Type B pancreatic cell (in vitro differentiated cells): Measurements from ENCODE around the gene CACNA1D. TPM values are rescaled to one million over a fixed set of nuclear protein-coding genes. Genes with fewer than 3 reads are reported as not detected.
A peak's percentile ranks its signal among the peaks of the same experiment; 100 is the strongest.

Source experiments
- DNase-seq: peaks from one replicate; pipeline ENCODE4 v3.0.0; 2021; ENCODE audit warnings: mixed read lengths; ENCODE audit not compliant: unreplicated experiment; ENCODE audit errors: extremely low spot score
- H3K27ac Mint-ChIP-seq: 2 replicates; pipeline ENCODE4 v1.8.0; 2021; ENCODE audit warnings: mild to moderate bottlenecking, mixed read lengths
- H3K27me3 Mint-ChIP-seq: 2 replicates; pipeline ENCODE4 v1.8.0; 2021; ENCODE audit warnings: mixed read lengths
- H3K36me3 Mint-ChIP-seq: 2 replicates; pipeline ENCODE4 v1.8.0; 2021; ENCODE audit warnings: mixed read lengths
- H3K4me1 Mint-ChIP-seq: one replicate; pipeline ENCODE4 v1.8.0; 2021; ENCODE audit warnings: mixed read lengths; ENCODE audit not compliant: unreplicated experiment
- H3K4me3 Mint-ChIP-seq: 2 replicates; pipeline ENCODE4 v1.8.0; 2021; ENCODE audit warnings: mild to moderate bottlenecking, mixed read lengths
- H3K9me3 Mint-ChIP-seq: 2 replicates; pipeline ENCODE4 v1.8.0; 2021; ENCODE audit warnings: mixed read lengths
- total RNA-seq: library from RNA; stranded (reverse); gene quantifications from 2 replicates; pipeline ENCODE4 v1.2.1, GENCODE V29; 2021; ENCODE audit warnings: low replicate concordance
- TF ChIP-seq, protein P1 (sequence below): fragments of 200-600 bp; sonication (generic); conservative IDR thresholded peaks from 2 replicates; pipeline ENCODE4 v1.5.0; 2021; ENCODE audit warnings: antibody characterized with exemption, mild to moderate bottlenecking

CACNA1D gene
- total RNA-seq, 1 donor from 2014 or later = 17.4 TPM

- H3K9me3 Mint-ChIP-seq = no peaks in the 10 kb centered on the region
- TF ChIP-seq, protein P1, sequence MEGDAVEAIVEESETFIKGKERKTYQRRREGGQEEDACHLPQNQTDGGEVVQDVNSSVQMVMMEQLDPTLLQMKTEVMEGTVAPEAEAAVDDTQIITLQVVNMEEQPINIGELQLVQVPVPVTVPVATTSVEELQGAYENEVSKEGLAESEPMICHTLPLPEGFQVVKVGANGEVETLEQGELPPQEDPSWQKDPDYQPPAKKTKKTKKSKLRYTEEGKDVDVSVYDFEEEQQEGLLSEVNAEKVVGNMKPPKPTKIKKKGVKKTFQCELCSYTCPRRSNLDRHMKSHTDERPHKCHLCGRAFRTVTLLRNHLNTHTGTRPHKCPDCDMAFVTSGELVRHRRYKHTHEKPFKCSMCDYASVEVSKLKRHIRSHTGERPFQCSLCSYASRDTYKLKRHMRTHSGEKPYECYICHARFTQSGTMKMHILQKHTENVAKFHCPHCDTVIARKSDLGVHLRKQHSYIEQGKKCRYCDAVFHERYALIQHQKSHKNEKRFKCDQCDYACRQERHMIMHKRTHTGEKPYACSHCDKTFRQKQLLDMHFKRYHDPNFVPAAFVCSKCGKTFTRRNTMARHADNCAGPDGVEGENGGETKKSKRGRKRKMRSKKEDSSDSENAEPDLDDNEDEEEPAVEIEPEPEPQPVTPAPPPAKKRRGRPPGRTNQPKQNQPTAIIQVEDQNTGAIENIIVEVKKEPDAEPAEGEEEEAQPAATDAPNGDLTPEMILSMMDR = no peak
- H3K27ac Mint-ChIP-seq = no peak overlapping the region
- no peak overlapping the region for H3K4me3 Mint-ChIP-seq
- no peaks in the 10 kb centered on the region for H3K36me3 Mint-ChIP-seq
- peaks cover 13% of the 10 kb centered on the region for H3K4me1 Mint-ChIP-seq
- H3K27me3 Mint-ChIP-seq = peaks cover 13% of the 10 kb centered on the region
- DNase-seq = no peak
These were observed 8.6 kb upstream of the CACNA1D start for GRCh38 chr3:53485675-53486403.

DNA sequence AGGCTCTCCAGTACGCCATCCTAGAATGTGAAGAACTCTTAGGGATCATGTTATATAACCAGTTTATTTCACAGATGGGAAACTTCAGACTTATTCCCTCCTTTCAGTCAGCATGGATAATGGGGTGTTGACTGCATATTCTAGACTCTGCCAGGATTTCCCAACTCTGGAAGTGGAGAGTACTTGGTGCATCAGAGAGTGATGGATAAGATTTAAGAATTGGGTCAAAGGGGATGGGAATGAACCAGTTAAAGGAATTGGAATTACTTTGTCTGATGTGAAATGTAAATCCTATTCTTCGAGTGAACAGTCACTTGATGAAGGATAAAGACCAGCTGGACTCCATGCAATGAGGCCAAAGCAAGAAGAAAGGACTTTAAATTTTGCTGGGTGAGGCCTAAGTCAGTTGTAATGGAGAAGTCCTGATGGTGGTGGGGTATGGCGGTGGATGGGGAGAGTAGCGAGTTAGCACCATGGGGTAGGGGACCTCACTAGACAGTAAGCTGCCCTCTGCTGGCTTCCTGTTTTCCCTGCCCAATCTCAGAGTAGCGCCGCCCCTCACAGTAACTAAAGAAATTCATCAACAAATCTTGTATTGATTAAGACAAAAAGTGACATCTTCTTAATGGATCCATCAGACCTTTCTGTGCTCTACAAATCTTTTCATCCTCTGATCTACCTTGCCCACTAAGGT lies 7.3 kb upstream of the CACNA1D start:
- Mint-ChIP-seq H3K4me1 (peaks cover 13% of the 10 kb centered on the region), H3K4me3 (no peak overlapping the region)
- TF ChIP-seq, protein P1 = no peak

GRCh38 chr3:53489386-53489785 lies 5.0 kb upstream of the CACNA1D start:
- Mint-ChIP-seq H3K27ac (no peak overlapping the region), H3K4me3 (peak overlapping the region; percentile 2)

More for the DNA sequence above, 7.3 kb upstream of the CACNA1D start:
- Mint-ChIP-seq H3K27me3 (peaks cover 22% of the 10 kb centered on the region), H3K9me3 (no peaks in the 10 kb centered on the region), H3K27ac (no peak overlapping the region), H3K36me3 (no peaks in the 10 kb centered on the region)
- DNase-seq = no peak

GRCh38 chr3:53489787-53490458 lies 4.5 kb upstream of the CACNA1D start:
- H3K36me3 Mint-ChIP-seq = no peaks in the 10 kb centered on the region
- no peak for DNase-seq
- H3K27me3 Mint-ChIP-seq = peaks cover 26% of the 10 kb centered on the region
- H3K27ac Mint-ChIP-seq = no peak overlapping the region
- H3K9me3 Mint-ChIP-seq = no peaks in the 10 kb centered on the region
- TF ChIP-seq, protein P1 = no peak
- peaks cover 16% of the 10 kb centered on the region for H3K4me1 Mint-ChIP-seq
- H3K4me3 Mint-ChIP-seq = peak overlapping the region; percentile 2

More at GRCh38 chr3:53489386-53489785, 5.0 kb upstream of the CACNA1D start:
- peaks cover 26% of the 10 kb centered on the region for H3K27me3 Mint-ChIP-seq
- TF ChIP-seq, protein P1 = no peak
- DNase-seq = no peak
- peaks cover 16% of the 10 kb centered on the region for H3K4me1 Mint-ChIP-seq
- H3K36me3 Mint-ChIP-seq = no peaks in the 10 kb centered on the region
- no peaks in the 10 kb centered on the region for H3K9me3 Mint-ChIP-seq

DNA sequence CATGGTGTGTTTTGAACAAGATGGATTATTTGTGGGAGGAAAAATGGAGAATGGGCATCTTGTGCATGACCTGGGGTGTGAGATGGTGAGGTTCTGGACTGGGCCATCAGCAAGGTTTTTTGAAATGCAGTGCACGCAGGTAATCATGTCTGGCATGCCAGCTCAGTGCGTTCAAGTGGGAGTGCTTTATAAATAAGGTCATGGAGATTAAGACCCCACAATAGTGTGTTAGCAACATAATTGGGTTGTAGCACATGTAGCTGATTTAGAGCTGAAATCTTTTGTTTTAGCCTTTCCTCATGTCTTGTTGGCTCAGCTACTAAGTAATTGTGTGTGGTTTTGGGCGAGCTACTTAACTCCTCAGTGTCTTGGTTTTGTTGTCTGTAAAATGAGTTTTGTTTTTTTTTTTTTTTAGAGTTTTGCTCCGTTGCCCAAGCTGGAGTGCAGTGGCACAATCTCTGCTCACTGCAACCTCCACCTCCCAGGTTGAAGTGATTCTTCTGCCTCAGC lies 3.9 kb upstream of the CACNA1D start:
- H3K4me1 Mint-ChIP-seq = peaks cover 16% of the 10 kb centered on the region
- H3K36me3 Mint-ChIP-seq = no peaks in the 10 kb centered on the region
- H3K27ac Mint-ChIP-seq = no peak overlapping the region
- TF ChIP-seq, protein P1 = no peak
- no peak for DNase-seq
- no peak overlapping the region for H3K4me3 Mint-ChIP-seq
- H3K27me3 Mint-ChIP-seq = peaks cover 31% of the 10 kb centered on the region
- no peaks in the 10 kb centered on the region for H3K9me3 Mint-ChIP-seq
